GM18870 (cell line): ENCODE data around the gene ALKBH3.

Experiments
- ATAC-seq: cut with Tn5 transposase; IDR thresholded peaks from one replicate; pipeline ENCODE4 v1.9.1; 2021; ENCODE audit warnings: moderate library complexity; ENCODE audit not compliant: unreplicated experiment

ALKBH3 gene

DNA sequence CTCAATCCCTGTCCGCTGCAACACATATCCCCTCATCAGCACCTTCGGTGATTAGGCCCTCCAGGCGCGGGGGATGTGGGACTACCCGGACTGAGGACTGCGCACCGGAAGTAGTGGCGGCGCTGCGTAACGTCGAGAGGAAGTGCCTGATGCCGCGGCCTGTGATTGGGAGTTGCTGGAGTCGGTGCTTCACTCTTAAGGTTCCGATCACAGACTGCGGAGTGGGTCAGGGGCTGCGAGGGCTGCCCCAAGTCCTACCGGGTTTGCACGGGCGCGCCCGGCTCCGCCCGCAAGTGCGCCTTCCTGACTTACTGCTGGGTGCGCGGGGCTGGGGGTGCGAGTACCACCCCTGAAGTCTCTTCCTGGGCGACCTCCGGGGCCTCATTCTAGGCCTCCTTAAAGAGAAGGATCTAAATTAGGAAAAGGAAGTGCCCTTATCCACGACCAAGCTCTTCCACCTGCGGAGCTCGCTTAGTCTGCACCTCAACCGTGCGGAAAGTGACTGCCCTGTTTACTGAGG is at the start of gene ALKBH3:
Gene ALKBH3 (plus strand): TSS at position 192 of the 520 bp plus-strand sequence. CDS start 1,822 bp downstream, outside the sequence.
- ATAC-seq = peak; percentile 92

DNA sequence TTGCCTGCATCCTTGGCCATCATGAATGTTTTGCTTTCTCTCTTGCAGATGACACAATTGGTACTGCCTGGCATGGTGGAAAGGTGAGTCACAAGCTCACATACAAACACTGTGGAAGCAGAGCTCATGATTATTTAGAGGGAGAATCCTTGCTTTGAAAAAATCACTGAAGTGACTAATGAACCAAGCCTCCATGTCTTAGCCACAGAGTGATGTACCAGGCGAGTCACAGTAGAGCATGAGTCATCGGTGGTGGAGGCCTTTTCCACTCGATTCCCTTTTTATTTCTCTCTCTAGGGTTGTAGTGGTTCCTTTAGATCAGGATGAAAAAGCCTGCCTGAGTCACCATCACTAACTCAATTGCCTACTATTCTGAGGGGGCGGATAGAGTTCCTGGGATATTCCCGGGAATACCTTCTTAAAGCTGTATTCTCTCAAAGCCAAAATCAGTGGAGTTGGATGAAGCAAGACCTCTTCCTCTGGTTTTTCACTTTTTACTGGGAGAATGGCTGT is 49.6 kb upstream of the ALKBH3 start:
- ATAC-seq = no peak

GRCh38 chr11:43832536-43832935 is 48.1 kb upstream of the ALKBH3 start:
- no peak for ATAC-seq

DNA sequence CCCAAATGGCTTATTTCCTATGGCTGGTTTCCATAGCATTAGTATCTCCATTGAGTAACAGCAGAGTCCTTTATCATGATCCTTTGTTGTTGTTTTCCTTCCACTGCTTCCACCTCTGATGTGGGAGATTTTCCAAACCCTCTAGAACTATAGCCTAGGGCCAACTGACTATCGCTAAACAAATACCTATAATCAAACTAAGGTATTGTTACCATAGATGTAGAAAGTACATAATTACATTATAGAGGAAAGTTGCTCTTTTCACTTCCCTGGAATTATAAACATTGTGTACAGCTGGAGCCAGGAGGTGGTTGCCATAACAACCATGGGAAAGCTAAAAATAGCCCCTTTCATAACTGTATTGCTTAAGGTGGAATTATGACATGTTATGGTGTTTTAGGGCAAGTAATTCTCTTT is 47.0 kb upstream of the ALKBH3 start:
- no peak for ATAC-seq

DNA sequence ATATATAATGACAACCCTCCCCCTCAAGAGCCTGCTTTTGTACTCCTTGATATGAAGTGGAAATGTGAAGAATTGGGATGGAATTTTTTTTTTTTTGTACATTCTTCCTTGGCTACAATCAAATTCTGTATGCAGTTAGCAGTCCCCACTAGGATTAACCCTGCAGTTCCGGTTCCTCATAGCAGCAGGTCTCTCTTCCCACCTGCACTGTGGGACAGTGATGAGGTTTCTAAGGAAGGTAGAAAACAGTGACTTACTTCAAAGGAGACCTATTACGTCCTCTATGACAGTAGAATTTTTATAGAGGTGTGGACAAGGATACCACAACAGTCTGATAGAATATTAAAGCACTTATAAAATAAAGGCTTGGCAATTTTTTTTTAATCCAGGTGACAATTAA is 46.3 kb upstream of the ALKBH3 start:
- ATAC-seq = no peak

DNA sequence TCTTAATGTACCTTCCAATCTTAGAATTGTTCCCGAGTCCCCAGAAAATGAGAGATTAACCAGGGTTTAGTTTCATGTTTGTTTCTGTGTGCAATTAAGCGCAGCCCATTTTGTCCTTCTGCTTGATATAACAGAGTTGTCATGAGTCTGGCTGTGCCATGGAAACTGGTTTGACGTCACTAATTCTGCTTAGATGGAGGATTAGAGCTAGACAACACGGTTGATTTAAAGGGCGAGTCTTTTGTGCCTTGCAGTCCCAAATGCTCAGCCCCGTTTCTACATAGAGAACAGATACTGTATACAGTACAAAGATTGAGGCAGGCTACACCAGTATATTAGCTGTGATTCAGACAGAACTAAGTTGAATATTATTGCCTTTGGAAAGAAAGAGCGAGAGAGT is 45.5 kb upstream of the ALKBH3 start:
- no peak for ATAC-seq

DNA sequence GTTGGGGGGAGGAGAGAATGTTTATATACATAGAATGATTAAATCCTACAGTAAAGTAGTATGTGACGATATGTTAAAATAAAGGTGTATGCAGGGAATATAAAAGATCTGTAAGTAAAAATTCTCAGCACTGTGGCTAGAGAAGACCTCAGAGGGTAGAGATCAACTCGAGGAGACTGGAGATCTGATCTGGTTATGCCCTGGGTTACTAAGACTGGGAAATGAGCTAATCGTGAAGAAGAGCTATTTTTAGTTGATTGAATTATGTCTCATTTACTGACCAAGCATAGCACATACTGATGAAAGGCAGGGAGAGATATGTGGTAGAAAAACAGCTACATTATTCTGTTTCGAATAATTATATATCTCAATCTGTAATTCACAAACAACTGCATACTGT is 42.8 kb upstream of the ALKBH3 start:
- no peak for ATAC-seq

DNA sequence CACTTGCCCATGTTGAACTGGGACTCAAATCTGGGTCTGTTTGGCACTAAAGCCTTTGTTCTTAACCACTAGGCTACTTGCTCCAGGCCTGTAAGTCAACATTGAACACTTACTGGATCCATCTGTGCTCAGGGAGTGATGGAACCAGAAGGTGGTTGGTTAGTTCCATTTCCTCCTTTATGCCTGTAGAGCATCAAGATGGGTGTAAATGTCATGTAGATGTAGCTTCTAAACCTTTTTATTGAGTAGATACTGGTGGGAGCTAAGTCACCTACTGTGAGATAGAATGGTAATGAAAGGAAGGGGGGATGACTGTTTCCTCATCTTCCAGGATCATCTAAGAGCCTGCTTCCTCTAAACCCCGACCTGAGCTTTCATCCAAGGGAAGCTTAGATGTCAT is 38.6 kb upstream of the ALKBH3 start:
- ATAC-seq = no peak

- ATAC-seq = no peak
Measured at GRCh38 chr11:43845816-43846215, 34.8 kb upstream of the ALKBH3 start.

DNA sequence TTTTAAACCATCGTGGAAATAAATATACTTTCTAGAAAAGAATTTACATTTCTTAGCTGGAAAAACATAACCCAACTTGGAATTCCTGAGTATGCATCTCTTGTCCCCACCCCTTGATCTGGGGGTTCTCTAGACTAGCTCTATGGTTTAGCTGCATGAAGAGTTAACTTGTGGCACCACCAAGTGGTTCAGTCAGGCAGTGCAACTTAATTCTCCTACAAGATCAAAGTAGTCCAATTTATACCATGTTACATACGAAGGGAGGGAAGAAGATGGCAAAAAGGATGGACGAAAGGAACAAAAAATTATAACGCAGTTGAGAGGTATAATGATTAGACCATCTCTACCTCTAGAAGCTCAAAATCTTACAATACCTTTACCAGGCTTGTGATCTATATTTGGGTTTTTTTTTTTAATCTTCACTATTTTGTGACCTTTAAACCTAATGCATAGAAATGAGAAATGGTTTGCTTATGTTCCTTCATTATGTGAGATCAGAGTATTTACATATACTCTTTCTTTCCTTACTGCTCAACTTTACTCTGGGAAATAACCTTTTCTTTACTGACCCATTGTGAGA is 28.5 kb upstream of the ALKBH3 start:
- peak; percentile 88 for ATAC-seq

GRCh38 chr11:43853781-43854180 is 26.9 kb upstream of the ALKBH3 start:
- no peak for ATAC-seq

DNA sequence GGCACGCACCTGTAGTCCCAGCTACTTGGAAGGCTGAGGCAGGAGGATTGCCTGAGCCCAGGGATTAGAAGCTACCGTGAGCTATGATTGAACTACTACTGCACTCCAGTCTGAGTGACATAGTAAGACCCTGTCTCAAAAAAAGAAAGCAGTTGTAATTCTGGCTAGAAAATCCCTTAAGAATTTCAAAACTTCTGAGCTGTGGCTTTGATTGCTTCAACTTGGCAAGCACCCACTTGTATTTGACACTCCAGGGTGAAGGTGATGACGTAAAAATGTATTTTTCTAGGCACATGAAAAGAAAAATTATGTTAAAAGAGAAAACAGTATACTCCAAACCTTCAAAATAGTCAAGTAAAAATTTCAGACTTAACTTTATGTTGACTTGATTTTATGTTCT is 23.6 kb upstream of the ALKBH3 start:
- ATAC-seq = no peak

- no peak for ATAC-seq
Measured at GRCh38 chr11:43861141-43861540, 19.5 kb upstream of the ALKBH3 start.

- no peak for ATAC-seq
Measured at GRCh38 chr11:43866520-43866919, 14.1 kb upstream of the ALKBH3 start.

DNA sequence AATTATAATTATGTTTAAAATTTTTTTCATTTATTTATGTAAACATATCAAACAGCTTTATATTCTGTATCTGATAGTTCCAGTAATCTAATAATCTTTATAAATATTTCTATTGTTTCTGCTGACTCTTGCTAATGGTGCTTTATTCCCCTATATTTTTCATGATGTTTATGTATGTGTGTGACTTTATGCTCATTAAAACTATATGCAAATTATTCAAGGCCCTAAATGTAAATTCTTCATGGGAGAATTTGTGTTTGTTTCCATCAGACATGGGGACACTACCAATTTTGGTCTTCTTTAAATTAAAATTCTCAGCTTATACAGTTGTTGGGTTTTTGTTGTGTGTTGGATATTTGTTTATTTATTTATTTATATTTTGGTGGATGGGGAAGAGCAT is 13.7 kb upstream of the ALKBH3 start:
- ATAC-seq = no peak

- peak; percentile 100 for ATAC-seq
Measured at GRCh38 chr11:43868852-43869567, 11.6 kb upstream of the ALKBH3 start.

DNA sequence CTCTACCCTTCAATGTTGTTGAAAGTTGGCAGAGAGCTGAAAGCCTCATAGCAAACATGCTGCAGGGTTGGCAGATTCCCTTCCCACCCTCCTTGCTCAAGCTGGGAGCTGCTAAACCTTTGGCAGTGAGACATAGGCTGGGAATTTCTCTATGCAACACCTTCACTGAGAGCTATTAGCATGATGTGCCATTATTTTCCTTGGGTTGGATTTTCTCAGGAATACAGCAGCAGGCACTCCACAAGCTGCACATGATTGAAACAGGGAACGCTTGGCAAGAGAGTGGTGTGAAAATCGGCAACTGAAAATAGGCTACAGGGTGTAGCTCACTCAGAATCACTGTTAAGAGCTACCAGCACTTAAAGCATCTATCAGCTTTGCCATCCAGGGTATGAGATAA is 9.6 kb upstream of the ALKBH3 start:
- no peak for ATAC-seq

DNA sequence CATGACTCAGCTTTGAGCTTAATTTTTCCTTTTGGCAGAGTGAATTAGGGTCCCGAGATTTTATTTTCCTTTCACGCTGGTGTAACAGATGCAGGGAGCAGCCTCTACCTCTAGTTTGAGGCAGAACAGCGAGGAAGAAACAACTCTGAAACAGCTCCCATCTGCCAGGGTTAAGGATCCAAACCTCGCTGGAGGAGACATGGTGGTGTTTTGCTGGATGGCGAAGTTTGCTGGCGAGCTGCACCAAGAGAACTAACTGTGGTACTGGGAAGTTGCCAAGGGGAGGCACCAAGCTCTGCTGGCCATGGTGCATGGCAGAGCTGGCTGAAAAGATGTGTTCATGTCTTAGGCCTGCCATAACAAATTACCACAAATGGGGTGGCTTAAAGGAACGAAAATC is 7.6 kb upstream of the ALKBH3 start:
- no peak for ATAC-seq

DNA sequence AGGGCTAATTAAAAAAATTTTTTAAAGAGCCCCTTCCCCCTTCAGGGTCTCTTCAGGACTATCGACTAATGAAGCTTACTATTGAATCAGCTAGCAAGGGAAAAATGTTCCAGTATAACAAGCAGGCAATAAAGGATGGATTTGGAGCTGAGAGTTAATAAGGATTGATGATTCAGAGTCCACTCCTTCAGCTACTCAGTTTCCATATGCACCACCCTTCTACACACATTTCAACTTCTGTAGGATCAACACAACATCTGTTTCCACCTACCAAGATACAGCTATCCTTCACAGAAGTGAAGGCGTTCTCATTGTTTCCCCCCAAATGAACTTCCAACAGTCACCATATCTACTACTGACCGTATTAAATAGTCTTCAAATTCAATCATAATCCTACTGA is 6.6 kb upstream of the ALKBH3 start:
- ATAC-seq = no peak

GRCh38 chr11:43874738-43875137 is 5.9 kb upstream of the ALKBH3 start:
- no peak for ATAC-seq

DNA sequence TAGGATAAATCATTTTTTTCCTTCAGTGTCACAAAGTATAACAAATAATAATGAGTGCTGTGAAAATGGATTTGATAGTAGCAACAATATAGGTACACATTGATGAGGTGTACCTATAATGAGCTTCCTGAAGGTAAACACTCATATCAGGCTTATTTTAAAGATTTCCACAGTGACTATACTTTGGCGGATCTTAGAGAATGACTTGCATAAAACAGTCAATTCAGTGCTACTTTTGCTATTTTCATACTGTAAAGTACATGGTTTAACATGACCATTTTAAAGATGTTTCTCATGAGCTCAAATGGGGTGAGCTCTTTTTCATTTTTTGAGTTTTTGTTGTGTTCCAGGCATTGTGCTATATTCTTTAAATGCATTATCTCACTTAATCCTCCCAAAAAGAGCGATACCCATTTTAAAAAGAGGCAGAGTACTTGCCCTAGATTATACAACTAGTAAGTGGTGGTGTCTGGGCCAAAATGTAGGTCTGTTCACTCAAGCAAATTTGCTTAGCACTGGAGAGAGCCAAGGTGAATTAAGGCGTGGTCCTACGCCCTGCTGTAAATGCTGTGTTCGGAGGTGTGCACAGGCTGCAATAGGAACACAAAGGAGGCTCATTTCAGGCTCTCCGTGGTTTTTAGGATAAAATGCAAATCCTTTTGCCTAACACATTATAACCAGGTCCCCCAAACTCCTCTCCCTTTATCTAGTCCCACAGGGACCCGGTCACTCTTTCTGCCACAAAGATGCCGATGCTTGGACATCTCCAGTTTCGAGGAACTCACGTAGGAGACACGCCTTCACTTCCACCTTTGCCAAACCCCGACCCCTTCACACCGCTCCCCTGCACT is 617 bp upstream of the ALKBH3 start:
- ATAC-seq = no peak
